ENCODE measurements around the gene P2RY10. TPM values are rescaled to one million over a fixed set of nuclear protein-coding genes. Genes with fewer than 3 reads are reported as not detected.

P2RY10 gene
- total and polyA plus RNA-seq, 9 donors: 0.11 to 1.9 (median 0.28) TPM; not detected in 3

Small RNAs within 50 kb of the gene (microRNA-seq; reads per million reads assigned to microRNA genes)
- 0 reads per million in 3 donors for gene MIR4328

Other genes starting within 250 kb of the P2RY10 start
- 1 to 10 TPM in 6 of 7 donors, under 1 TPM in 1; 0.96 to 3.0 (median 2.4) TPM for gene LPAR4, start 197.7 kb upstream of the P2RY10 start, total RNA-seq
- 1 to 10 TPM; 1.3 to 2.5 TPM for gene LPAR4, start 197.7 kb upstream of the P2RY10 start, polyA plus RNA-seq
- gene GPR174, start 199.3 kb downstream of the P2RY10 start, total RNA-seq: under 1 TPM; 0.05 to 0.42 (median 0.24) TPM
- under 1 TPM; 0.08 to 0.88 TPM for gene GPR174, start 199.3 kb downstream of the P2RY10 start, polyA plus RNA-seq